NOMO-1 treated with dmso at 0.1 percent for 144 hours (cell line): ENCODE measurements around the gene ZNF335.
"Not testable (repeated sequence)": the region's sequence is repeated elsewhere in the genome, so short reads cannot be mapped to it uniquely, and the experiment has no call there.

ENCODE experiments used
- DNase-seq: peaks from one replicate; lab custom pipeline; 2025; ENCODE audit not compliant: unreplicated experiment; lab: John Stamatoyannopoulos, UW

The ZNF335 gene

GRCh38 chr20:45972500-45973183 is 639 bp upstream of the ZNF335 start:
- peak; percentile 92 for DNase-seq

GRCh38 chr20:45971425-45971674 is 653 bp downstream of the ZNF335 start:
- DNase-seq = peak; percentile 18

- no peak for DNase-seq
These were observed 1.2 kb downstream of the ZNF335 start for GRCh38 chr20:45970646-45971424.

- peak; percentile 20 for DNase-seq
These were observed 2.0 kb downstream of the ZNF335 start for GRCh38 chr20:45969712-45970634.

GRCh38 chr20:45968801-45969711 is 2.9 kb downstream of the ZNF335 start:
- no peak for DNase-seq

- no peak for DNase-seq
These were observed 3.8 kb downstream of the ZNF335 start for GRCh38 chr20:45968081-45968671.

- DNase-seq = no peak
These were observed 4.4 kb downstream of the ZNF335 start for GRCh38 chr20:45967551-45968080.

GRCh38 chr20:45965169-45966002 is 6.6 kb downstream of the ZNF335 start:
- no peak for DNase-seq

GRCh38 chr20:45964006-45964400 is 8.0 kb downstream of the ZNF335 start:
- no peak for DNase-seq

- peak; percentile 1 for DNase-seq
These were observed 8.7 kb downstream of the ZNF335 start for GRCh38 chr20:45963059-45964005.

- DNase-seq = no peak
These were observed 9.8 kb downstream of the ZNF335 start for GRCh38 chr20:45962031-45962755.

GRCh38 chr20:45959956-45960630 is 11.9 kb downstream of the ZNF335 start:
- DNase-seq = no peak

- no peak for DNase-seq
These were observed 12.9 kb downstream of the ZNF335 start for GRCh38 chr20:45959126-45959525.

GRCh38 chr20:45958593-45958992 is 13.4 kb downstream of the ZNF335 start:
- no peak for DNase-seq

GRCh38 chr20:45957021-45957941 is 14.7 kb downstream of the ZNF335 start:
- DNase-seq = no peak

- DNase-seq = not testable (repeated sequence)
These were observed 15.7 kb downstream of the ZNF335 start for GRCh38 chr20:45956326-45956725.
